ENCODE data around the gene PACS2. TPM values are rescaled to one million over a fixed set of nuclear protein-coding genes. Genes with fewer than 3 reads are reported as not detected.
"Not testable (repeated sequence)": the region's sequence is repeated elsewhere in the genome, so short reads cannot be mapped to it uniquely, and the experiment has no call there.

Gene PACS2
- total and polyA plus RNA-seq, 2 donors (not counting 3 experiments of a cell fraction or from before 2014, with no cell fraction given), result 52.7 to 86.3 TPM

GRCh38 chr14:105292826-105293711 lies 21.5 kb upstream of the PACS2 start:
- no peaks in the 10 kb centered on the region for H4K20me1 ChIP-seq (replicated peaks; ENCODE audit: control insufficient read depth, extremely low read depth, insufficient read depth, low read length)
- intact Hi-C loops (cut with micrococcal nuclease) (loop anchor here (2.0 kb wide), 1 partner anchor 60 kb away; no protein-coding TSS in a partner anchor), dilution Hi-C loops (cut with MboI; ENCODE audit: extremely low pct_ligation_motif_present, low sequenced_read_pairs) (no loop called here)
- H3K9ac ChIP-seq (replicated peaks; ENCODE audit: extremely low read depth, insufficient read depth, low read length), result peak overlapping the region; percentile 19
- no peaks in the 10 kb centered on the region for H3K9me3 ChIP-seq (replicated peaks; ENCODE audit: control insufficient read depth, insufficient read depth, low read length)
- H3K4me2 ChIP-seq (ENCODE audit: insufficient read depth, low read length), result peak overlapping the region; percentile 6
- peaks cover 40% of the 10 kb centered on the region for H3K79me2 ChIP-seq (ENCODE audit: control insufficient read depth, insufficient read depth, low read length)
- H3K4me3 ChIP-seq (replicated peaks in 1 of 3; ENCODE audit: insufficient read depth in 1 of 3, low read depth in 1 of 3, low read length in 3 of 3), result no peak overlapping the region
- BruUV-seq (replicated peaks), result no TSS peak
- no peak for TF ChIP-seq EZH2 (IDR thresholded peaks at IDR 0.05; ENCODE audit: borderline replicate concordance, low read depth, low read length, severe bottlenecking)
- peak; percentile 42 for TF ChIP-seq FOS (IDR thresholded peaks at IDR 0.05; ENCODE audit: borderline replicate concordance, insufficient read depth, low read length)
- peak; percentile 47 for TF ChIP-seq POLR2AphosphoS5 (IDR thresholded peaks at IDR 0.05; ENCODE audit: insufficient read depth, low read depth, low read length)
- peak; percentile 3 for TF ChIP-seq JUN (IDR thresholded peaks at IDR 0.05; ENCODE audit: borderline replicate concordance, insufficient read depth, insufficient read length, low read depth)
- H2AFZ ChIP-seq (ENCODE audit: low read depth, low read length), result no peak overlapping the region
- peaks cover 27% of the 10 kb centered on the region for H3K4me1 ChIP-seq (ENCODE audit: control insufficient read depth, extremely low read depth, insufficient read depth, low read length)
- CTCF ChIA-PET, result interaction anchor here (0.6 to 1.0 kb wide), 4 partner anchors 7 to 203 kb away, joined by 3 to 6 read pairs (median 4); partner anchors contain the start of genes BRF1 and BTBD6
- FAIRE-seq, result peak; percentile 87
- no peaks in the 10 kb centered on the region for H3K9me1 ChIP-seq (replicated peaks; ENCODE audit: control insufficient read depth, extremely low read depth, insufficient read depth, low read length)
- no peaks in the 10 kb centered on the region for H3K36me3 ChIP-seq (ENCODE audit: control insufficient read depth in 2 of 2, extremely low read depth in 1 of 2, insufficient read depth in 2 of 2, low read length in 2 of 2)
- peak; percentile 64 for DNase-seq (ENCODE audit: low read depth, low spot score)
- POLR2A ChIA-PET, result interaction anchor here (0.6 kb wide), 1 partner anchor 81 kb away, joined by 4 read pairs; no protein-coding TSS in a partner anchor
- peak overlapping the region; percentile 46 for H3K27ac ChIP-seq (ENCODE audit: insufficient read depth, low read depth, low read length)
- no peaks in the 10 kb centered on the region for H3K27me3 ChIP-seq (ENCODE audit: control insufficient read depth in 2 of 2, insufficient read depth in 2 of 2, low read length in 2 of 2)

- ChIA-PET CTCF (interaction anchor here (0.6 to 1.0 kb wide), 2 partner anchors 58 to 204 kb away, joined by 3 to 4 read pairs; no protein-coding TSS in a partner anchor), POLR2A (no interaction called here)
- Histone ChIP-seq H3K4me3 (replicated peaks in 1 of 3; ENCODE audit: insufficient read depth in 1 of 3, low read depth in 1 of 3, low read length in 3 of 3) (no peak overlapping the region), H3K9me3 (replicated peaks; ENCODE audit: control insufficient read depth, insufficient read depth, low read length) (no peaks in the 10 kb centered on the region), H3K27me3 (ENCODE audit: control insufficient read depth in 2 of 2, insufficient read depth in 2 of 2, low read length in 2 of 2) (no peaks in the 10 kb centered on the region), H3K79me2 (ENCODE audit: control insufficient read depth, insufficient read depth, low read length) (peaks cover 48% of the 10 kb centered on the region), H3K27ac (ENCODE audit: insufficient read depth, low read depth, low read length) (peak overlapping the region; percentile 46), H3K9ac (replicated peaks; ENCODE audit: extremely low read depth, insufficient read depth, low read length) (peak overlapping the region; percentile 55), H3K36me3 (ENCODE audit: control insufficient read depth in 2 of 2, extremely low read depth in 1 of 2, insufficient read depth in 2 of 2, low read length in 2 of 2) (no peaks in the 10 kb centered on the region), H3K4me1 (ENCODE audit: control insufficient read depth, extremely low read depth, insufficient read depth, low read length) (peaks cover 27% of the 10 kb centered on the region), H3K4me2 (ENCODE audit: insufficient read depth, low read length) (peak overlapping the region; percentile 44), H4K20me1 (replicated peaks; ENCODE audit: control insufficient read depth, extremely low read depth, insufficient read depth, low read length) (no peaks in the 10 kb centered on the region), H2AFZ (ENCODE audit: low read depth, low read length) (no peak overlapping the region), H3K9me1 (replicated peaks; ENCODE audit: control insufficient read depth, extremely low read depth, insufficient read depth, low read length) (no peaks in the 10 kb centered on the region)
- DNase-seq (ENCODE audit: low read depth, low spot score) (peak; percentile 89), FAIRE-seq (peak; percentile 96)
- intact Hi-C loops (cut with micrococcal nuclease), result no loop called here
- TF ChIP-seq JUN (IDR thresholded peaks at IDR 0.05; ENCODE audit: borderline replicate concordance, insufficient read depth, insufficient read length, low read depth), result no peak
- TF ChIP-seq MYC (IDR thresholded peaks at IDR 0.05; ENCODE audit: low read depth, low read length), result no peak
- TF ChIP-seq MAX (IDR thresholded peaks at IDR 0.05; ENCODE audit: insufficient read depth, insufficient read length), result peak; percentile 4
- TF ChIP-seq POLR2AphosphoS5 (IDR thresholded peaks at IDR 0.05; ENCODE audit: insufficient read depth, low read depth, low read length), result peak; percentile 36
- BruUV-seq (replicated peaks), result no TSS peak
- dilution Hi-C loops (cut with MboI; ENCODE audit: extremely low pct_ligation_motif_present, low sequenced_read_pairs), result no loop called here
Measured at GRCh38 chr14:105294142-105294597, 20.4 kb upstream of the PACS2 start.

GRCh38 chr14:105297311-105297710 lies 17.2 kb upstream of the PACS2 start:
- H3K27me3 ChIP-seq (ENCODE audit: control insufficient read depth in 2 of 2, insufficient read depth in 2 of 2, low read length in 2 of 2); H3K9me1 ChIP-seq (replicated peaks; ENCODE audit: control insufficient read depth, extremely low read depth, insufficient read depth, low read length); H3K4me2 ChIP-seq (ENCODE audit: insufficient read depth, low read length); dilution Hi-C loops (cut with MboI; ENCODE audit: extremely low pct_ligation_motif_present, low sequenced_read_pairs); H3K9ac ChIP-seq (replicated peaks; ENCODE audit: extremely low read depth, insufficient read depth, low read length); H3K9me3 ChIP-seq (replicated peaks; ENCODE audit: control insufficient read depth, insufficient read depth, low read length); intact Hi-C loops (cut with micrococcal nuclease); H2AFZ ChIP-seq (ENCODE audit: low read depth, low read length); FAIRE-seq; H4K20me1 ChIP-seq (replicated peaks; ENCODE audit: control insufficient read depth, extremely low read depth, insufficient read depth, low read length); POLR2A ChIA-PET; H3K4me3 ChIP-seq (replicated peaks in 1 of 3; ENCODE audit: insufficient read depth in 1 of 3, low read depth in 1 of 3, low read length in 3 of 3); DNase-seq (ENCODE audit: low read depth, low spot score); H3K36me3 ChIP-seq (ENCODE audit: control insufficient read depth in 2 of 2, extremely low read depth in 1 of 2, insufficient read depth in 2 of 2, low read length in 2 of 2); H3K27ac ChIP-seq (ENCODE audit: insufficient read depth, low read depth, low read length); BruUV-seq (replicated peaks): not testable (repeated sequence)
- Histone ChIP-seq H3K79me2 (ENCODE audit: control insufficient read depth, insufficient read depth, low read length) (peaks cover 52% of the 10 kb centered on the region), H3K4me1 (ENCODE audit: control insufficient read depth, extremely low read depth, insufficient read depth, low read length) (peaks cover 36% of the 10 kb centered on the region)
- CTCF ChIA-PET, result interaction anchor here (0.8 kb wide), 1 partner anchor 18 kb away, joined by 3 read pairs; the partner anchor contains the start of gene PACS2
